ENCODE measurements around the gene KRTAP5-8. TPM values are rescaled to one million over a fixed set of nuclear protein-coding genes. Genes with fewer than 3 reads are reported as not detected.

The KRTAP5-8 gene
- total RNA-seq, 1 experiment from 2014 or later: not detected

DNA sequence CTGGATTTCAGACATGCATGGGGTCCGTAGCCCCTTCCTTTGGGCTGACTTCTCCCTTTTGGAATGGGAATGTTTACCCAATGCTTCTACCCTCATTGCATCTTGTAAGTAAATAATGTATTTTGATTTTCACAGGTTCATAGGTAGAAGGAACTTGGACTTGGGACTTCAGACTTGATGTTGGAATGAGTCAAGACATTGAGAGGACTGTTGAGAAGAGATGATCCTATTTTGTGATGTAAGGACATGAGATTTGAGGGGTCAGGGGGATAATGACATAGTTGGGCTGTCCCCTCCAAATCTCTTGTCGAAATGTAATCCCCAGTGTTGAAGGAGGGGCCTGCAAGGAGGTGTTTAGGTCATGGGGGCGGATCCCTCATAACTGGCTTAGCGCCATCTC, 26.6 kb downstream of the KRTAP5-8 start:
- H3K27ac ChIP-seq (ENCODE audit: low read depth, low read length): no peak overlapping the region
- peaks cover 0 to 16% of the 10 kb centered on the region in 2 experiments; a peak in 2 of 4 replicates for H3K4me1 ChIP-seq (ENCODE audit: control insufficient read depth in 1 of 2, insufficient read depth in 2 of 2, low read length in 2 of 2)
- intact Hi-C loops (cut with micrococcal nuclease): no loop called here
- no peaks in the 10 kb centered on the region for H3K36me3 ChIP-seq (ENCODE audit: control insufficient read depth in 1 of 2, insufficient read depth in 2 of 2, low read length in 2 of 2)
- no peak for DNase-seq (ENCODE audit: low read depth, low spot score)
- no peak for ATAC-seq
- POLR2A ChIA-PET: interaction anchor here (0.6 kb wide), 1 partner anchor 23 kb away, joined by 3 read pairs; no protein-coding TSS in a partner anchor
- TF ChIP-seq FOSL1 (IDR thresholded peaks at IDR 0.05; ENCODE audit: low read depth): no peak
- TF ChIP-seq, protein P1, sequence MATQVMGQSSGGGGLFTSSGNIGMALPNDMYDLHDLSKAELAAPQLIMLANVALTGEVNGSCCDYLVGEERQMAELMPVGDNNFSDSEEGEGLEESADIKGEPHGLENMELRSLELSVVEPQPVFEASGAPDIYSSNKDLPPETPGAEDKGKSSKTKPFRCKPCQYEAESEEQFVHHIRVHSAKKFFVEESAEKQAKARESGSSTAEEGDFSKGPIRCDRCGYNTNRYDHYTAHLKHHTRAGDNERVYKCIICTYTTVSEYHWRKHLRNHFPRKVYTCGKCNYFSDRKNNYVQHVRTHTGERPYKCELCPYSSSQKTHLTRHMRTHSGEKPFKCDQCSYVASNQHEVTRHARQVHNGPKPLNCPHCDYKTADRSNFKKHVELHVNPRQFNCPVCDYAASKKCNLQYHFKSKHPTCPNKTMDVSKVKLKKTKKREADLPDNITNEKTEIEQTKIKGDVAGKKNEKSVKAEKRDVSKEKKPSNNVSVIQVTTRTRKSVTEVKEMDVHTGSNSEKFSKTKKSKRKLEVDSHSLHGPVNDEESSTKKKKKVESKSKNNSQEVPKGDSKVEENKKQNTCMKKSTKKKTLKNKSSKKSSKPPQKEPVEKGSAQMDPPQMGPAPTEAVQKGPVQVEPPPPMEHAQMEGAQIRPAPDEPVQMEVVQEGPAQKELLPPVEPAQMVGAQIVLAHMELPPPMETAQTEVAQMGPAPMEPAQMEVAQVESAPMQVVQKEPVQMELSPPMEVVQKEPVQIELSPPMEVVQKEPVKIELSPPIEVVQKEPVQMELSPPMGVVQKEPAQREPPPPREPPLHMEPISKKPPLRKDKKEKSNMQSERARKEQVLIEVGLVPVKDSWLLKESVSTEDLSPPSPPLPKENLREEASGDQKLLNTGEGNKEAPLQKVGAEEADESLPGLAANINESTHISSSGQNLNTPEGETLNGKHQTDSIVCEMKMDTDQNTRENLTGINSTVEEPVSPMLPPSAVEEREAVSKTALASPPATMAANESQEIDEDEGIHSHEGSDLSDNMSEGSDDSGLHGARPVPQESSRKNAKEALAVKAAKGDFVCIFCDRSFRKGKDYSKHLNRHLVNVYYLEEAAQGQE (IDR thresholded peaks at IDR 0.05; ENCODE audit: low read depth): no peak
- TF ChIP-seq SP1 (IDR thresholded peaks at IDR 0.05; ENCODE audit: low read depth): no peak
- TF ChIP-seq, protein P2, sequence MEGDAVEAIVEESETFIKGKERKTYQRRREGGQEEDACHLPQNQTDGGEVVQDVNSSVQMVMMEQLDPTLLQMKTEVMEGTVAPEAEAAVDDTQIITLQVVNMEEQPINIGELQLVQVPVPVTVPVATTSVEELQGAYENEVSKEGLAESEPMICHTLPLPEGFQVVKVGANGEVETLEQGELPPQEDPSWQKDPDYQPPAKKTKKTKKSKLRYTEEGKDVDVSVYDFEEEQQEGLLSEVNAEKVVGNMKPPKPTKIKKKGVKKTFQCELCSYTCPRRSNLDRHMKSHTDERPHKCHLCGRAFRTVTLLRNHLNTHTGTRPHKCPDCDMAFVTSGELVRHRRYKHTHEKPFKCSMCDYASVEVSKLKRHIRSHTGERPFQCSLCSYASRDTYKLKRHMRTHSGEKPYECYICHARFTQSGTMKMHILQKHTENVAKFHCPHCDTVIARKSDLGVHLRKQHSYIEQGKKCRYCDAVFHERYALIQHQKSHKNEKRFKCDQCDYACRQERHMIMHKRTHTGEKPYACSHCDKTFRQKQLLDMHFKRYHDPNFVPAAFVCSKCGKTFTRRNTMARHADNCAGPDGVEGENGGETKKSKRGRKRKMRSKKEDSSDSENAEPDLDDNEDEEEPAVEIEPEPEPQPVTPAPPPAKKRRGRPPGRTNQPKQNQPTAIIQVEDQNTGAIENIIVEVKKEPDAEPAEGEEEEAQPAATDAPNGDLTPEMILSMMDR (IDR thresholded peaks at IDR 0.05 in 2 of 3, conservative IDR thresholded peaks at IDR 0.05 in 1 of 3; ENCODE audit: borderline replicate concordance in 1 of 3, insufficient read depth in 1 of 3, low read depth in 2 of 3, low read length in 2 of 3): no peak
- no peak for TF ChIP-seq JUND (IDR thresholded peaks at IDR 0.05)
- TF ChIP-seq EZH2 (IDR thresholded peaks at IDR 0.05): no peak
- TF ChIP-seq YY1 (IDR thresholded peaks at IDR 0.05; ENCODE audit: extremely low read depth, insufficient replicate concordance, low read depth, low read length): no peak
- TF ChIP-seq CBX3 (IDR thresholded peaks at IDR 0.05; ENCODE audit: low read depth): no peak
- TF ChIP-seq POLR2A (IDR thresholded peaks at IDR 0.05; ENCODE audit: borderline replicate concordance, extremely low read depth, insufficient read depth, insufficient read length): no peak
- no peak for TF ChIP-seq ELF1 (IDR thresholded peaks at IDR 0.05; ENCODE audit: borderline replicate concordance, low read depth)
- TF ChIP-seq POLR2AphosphoS5 (IDR thresholded peaks at IDR 0.05; ENCODE audit: low read depth, low read length): no peak
- no peak for TF ChIP-seq RAD21 (IDR thresholded peaks at IDR 0.05; ENCODE audit: low read depth)
- TF ChIP-seq SIN3A (IDR thresholded peaks at IDR 0.05; ENCODE audit: low read depth): no peak
- TF ChIP-seq EGR1 (IDR thresholded peaks at IDR 0.05; ENCODE audit: low read depth): no peak
- TF ChIP-seq, protein P3, sequence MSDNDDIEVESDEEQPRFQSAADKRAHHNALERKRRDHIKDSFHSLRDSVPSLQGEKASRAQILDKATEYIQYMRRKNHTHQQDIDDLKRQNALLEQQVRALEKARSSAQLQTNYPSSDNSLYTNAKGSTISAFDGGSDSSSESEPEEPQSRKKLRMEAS (IDR thresholded peaks at IDR 0.05): no peak
- no peak for TF ChIP-seq TCF7L2 (IDR thresholded peaks at IDR 0.05; ENCODE audit: borderline replicate concordance, extremely low read depth, insufficient read depth, insufficient read length)
- no peak for TF ChIP-seq SRF (IDR thresholded peaks at IDR 0.05; ENCODE audit: low read depth)
- TF ChIP-seq, protein P4, sequence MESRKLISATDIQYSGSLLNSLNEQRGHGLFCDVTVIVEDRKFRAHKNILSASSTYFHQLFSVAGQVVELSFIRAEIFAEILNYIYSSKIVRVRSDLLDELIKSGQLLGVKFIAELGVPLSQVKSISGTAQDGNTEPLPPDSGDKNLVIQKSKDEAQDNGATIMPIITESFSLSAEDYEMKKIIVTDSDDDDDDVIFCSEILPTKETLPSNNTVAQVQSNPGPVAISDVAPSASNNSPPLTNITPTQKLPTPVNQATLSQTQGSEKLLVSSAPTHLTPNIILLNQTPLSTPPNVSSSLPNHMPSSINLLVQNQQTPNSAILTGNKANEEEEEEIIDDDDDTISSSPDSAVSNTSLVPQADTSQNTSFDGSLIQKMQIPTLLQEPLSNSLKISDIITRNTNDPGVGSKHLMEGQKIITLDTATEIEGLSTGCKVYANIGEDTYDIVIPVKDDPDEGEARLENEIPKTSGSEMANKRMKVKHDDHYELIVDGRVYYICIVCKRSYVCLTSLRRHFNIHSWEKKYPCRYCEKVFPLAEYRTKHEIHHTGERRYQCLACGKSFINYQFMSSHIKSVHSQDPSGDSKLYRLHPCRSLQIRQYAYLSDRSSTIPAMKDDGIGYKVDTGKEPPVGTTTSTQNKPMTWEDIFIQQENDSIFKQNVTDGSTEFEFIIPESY (IDR thresholded peaks at IDR 0.05; ENCODE audit: extremely low read depth, insufficient replicate concordance, low read length): no peak
- no peak overlapping the region for H3K4me2 ChIP-seq (ENCODE audit: low read length)
- RAD21 ChIA-PET (ENCODE audit: low non-redundant PET in 1 of 2, low total read pairs in 2 of 2, uncharacterized antibody in 2 of 2, unreplicated experiment in 2 of 2): no interaction called here
- CTCF ChIA-PET: no interaction called here
- H3K4me3 ChIP-seq (replicated peaks in 1 of 2; ENCODE audit: low read depth in 1 of 2, low read length in 2 of 2): no peak overlapping the region
- no peak overlapping the region for H3K9ac ChIP-seq (ENCODE audit: low read length)
- no peaks in the 10 kb centered on the region for H4K20me1 ChIP-seq (ENCODE audit: insufficient read depth)
- no peaks in the 10 kb centered on the region for H3K9me2 ChIP-seq (ENCODE audit: insufficient read depth)
- H3K27me3 ChIP-seq (ENCODE audit: insufficient read depth, low read length): peaks cover 16% of the 10 kb centered on the region; the same call in 1 of the 2 replicates
- no peaks in the 10 kb centered on the region for H3K9me3 ChIP-seq (ENCODE audit: control insufficient read depth in 1 of 2, insufficient read depth in 1 of 2, low read depth in 1 of 2, low read length in 2 of 2)
- no peaks in the 10 kb centered on the region for H3K79me2 ChIP-seq (ENCODE audit: insufficient read depth, low read length)
- H2AFZ ChIP-seq (ENCODE audit: low read depth, low read length, poor library complexity, severe bottlenecking): no peak overlapping the region
- BruUV-seq (replicated peaks): no TSS peak

Data from HCT116 (cell line).